ENCODE results near the gene SYT10.
"Not testable (repeated sequence)": the region's sequence is repeated elsewhere in the genome, so short reads cannot be mapped to it uniquely, and the experiment has no call there.

The SYT10 gene

DNA sequence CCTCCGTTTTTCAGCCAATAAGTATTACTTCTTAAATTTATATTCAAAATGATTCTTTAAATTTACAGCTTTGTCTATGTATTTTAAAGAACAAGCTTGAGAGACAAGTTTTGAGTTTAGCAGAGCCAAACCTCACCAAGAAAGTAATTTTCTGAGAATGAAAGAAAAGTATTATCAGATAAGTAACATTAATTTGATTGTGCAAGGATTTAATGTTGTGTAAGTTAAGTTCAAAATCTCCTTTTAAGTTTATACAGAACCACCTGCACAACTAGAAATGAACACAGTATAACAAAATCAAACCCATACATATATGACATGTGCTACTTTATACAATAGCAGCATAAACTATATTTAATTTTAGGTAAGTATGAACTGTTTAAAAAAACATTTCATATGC lies 63.5 kb downstream of the SYT10 start:
- no peak for FAIRE-seq
- DNase-seq (ENCODE audit: extremely low spot score, insufficient read length, low read depth) = no peak

DNA sequence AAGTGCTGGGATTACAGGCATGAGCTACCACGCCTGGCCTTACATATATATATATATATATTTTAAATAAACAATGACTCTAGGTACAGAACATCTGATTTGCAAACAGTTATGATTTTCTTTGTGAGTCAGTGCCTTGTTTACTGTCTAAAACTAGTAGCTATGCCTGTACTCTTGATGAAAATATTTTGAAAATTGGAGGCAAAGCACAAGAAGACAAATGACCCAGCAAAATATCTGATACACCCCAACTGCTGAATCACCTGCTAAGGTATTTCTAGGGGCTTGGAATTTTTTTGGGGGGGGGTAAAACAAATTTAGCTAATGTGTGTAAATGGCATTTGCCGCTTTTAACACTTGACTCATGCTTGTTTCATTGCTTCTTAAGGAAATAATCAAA lies 69.3 kb downstream of the SYT10 start:
- FAIRE-seq = no peak

DNA sequence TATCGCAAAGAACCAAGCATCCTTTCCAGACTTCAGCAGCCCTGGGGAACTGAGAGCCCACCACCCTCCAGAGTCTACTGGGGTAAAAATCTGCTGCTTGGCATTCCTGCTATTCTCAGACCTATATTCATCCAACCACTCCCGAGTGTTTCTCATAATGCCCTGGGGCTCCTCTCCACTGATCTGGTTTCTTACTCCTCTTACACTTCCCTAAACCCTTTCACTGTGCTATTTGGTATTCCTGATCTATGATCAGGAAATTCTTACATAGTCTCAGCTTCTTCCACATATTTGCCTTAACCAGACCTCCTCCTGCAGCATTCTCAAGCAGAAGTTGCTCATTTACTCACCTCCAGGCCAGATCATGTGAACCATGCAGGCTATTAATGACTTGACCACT lies 82.4 kb downstream of the SYT10 start:
- DNase-seq (ENCODE audit: extremely low spot score, insufficient read length, low read depth) = no peak
- FAIRE-seq = no peak

More for the DNA sequence above, 69.3 kb downstream of the SYT10 start:
- DNase-seq (ENCODE audit: extremely low spot score, insufficient read length, low read depth) = no peak

DNA sequence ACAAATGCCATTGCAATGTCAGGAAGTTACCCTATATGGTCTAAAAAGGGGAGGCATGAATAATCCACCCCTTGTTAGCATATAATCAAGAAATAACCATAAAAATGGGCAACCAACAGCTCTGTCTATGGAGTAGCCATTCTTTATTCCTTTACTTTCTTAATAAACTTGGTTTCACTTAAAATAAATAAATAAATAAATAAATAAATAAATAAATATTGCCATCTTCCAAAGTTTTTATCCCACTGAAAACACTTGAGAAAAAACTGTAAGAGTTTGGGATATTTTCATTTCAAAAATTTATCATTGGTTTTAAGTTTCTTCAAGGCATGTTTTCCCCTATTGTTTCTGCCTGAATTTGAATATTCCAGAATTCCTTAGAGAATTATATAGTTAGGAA lies 89.8 kb downstream of the SYT10 start:
- FAIRE-seq = no peak
- no peak for DNase-seq (ENCODE audit: extremely low spot score, insufficient read length, low read depth)

DNA sequence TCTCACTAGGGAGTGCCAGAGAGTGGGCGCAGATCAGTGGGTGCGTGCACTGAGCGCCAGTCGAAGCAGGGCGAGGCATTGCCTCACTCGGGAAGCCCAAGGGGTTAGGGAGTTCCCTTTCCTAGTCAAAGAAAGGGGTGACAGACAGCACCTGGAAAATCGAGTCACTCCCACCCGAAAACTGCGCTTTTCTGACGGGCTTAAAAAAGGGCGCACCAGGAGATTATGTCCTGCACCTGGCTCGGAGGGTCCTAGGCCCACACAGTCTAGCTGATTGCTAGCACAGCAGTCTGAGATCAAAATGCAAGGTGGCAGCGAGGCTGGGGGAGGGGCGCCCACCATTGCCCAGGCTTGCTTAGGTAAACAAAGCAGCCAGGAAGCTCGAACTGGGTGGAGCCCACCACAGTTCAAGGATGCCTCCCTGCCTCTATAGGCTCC lies 107.6 kb downstream of the SYT10 start:
- DNase-seq (ENCODE audit: extremely low spot score, insufficient read length, low read depth); FAIRE-seq: not testable (repeated sequence)

DNA sequence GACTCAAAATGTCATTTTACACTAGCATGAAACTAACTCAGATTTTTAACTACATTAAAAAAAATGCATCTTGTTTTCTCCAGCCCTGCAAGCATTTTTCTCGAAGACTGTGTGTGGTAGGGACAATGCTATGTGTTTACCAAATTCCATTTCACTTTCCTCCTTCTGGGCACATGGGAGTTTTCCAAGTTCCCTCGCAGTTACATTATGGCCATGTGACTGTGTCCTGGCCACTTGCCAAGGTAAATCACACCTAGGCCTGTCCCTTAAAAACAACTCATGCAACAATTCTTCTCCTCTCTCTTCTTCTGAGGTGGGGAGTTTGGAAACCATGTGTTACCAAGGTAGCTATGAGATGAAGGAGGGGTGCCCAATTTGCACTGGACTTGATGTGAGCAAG lies 108.7 kb downstream of the SYT10 start:
- FAIRE-seq (no peak), DNase-seq (ENCODE audit: extremely low spot score, insufficient read length, low read depth) (no peak)
